ENCODE data around the gene EML5.

DNA sequence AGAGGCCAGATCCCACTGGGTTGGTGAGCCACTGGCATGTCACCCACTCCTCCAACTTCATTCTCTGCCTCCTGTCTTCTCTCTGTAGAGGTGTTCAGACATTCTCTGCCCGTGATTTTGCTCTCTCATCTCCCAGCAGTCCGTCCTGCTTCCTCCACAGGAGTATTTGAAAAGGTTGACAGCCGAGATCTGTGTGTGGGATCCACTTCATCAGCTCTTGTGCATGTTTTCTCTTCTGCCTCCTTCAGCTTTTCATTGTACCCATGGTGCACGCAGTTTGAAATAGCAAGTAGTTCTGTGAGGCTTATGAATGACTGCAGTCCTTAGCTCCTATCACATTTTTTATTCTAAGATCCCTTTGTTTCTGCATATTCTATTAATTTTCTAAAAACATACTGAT is 195.2 kb downstream of the EML5 start:
- TF ChIP-seq POLR2A (IDR thresholded peaks at IDR 0.05; ENCODE audit: low read depth, low read length) (no peak), POLR2AphosphoS5 (IDR thresholded peaks at IDR 0.05; ENCODE audit: low read depth, low read length) (no peak), TAF1 (IDR thresholded peaks at IDR 0.05; ENCODE audit: borderline replicate concordance, low read depth, low read length) (no peak)

All from GM12892 (cell line).